ENCODE measurements around the gene CCDC190.
"Not testable (repeated sequence)": the region's sequence is repeated elsewhere in the genome, so short reads cannot be mapped to it uniquely, and the experiment has no call there.

The CCDC190 gene

DNA sequence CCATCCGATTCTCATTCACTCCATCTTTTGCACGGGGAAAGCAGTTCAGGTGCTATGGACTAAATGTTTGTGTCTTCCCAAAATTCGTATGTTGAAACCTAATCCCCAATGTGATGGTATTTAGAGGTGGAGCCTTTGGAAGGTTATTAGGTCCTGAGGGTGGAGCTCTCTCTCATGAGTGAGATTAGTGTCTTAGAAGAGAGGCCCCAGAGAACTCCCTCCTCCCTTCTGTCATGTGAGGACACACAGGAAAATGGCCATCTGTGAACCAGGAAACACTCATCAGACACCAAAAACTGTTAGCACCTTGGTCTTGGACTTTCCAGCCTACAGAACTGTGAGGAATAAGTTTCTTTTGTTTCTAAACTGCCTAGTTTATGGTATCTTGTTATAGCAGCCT lies 15.8 kb upstream of the CCDC190 start:
- no peak for DNase-seq

DNA sequence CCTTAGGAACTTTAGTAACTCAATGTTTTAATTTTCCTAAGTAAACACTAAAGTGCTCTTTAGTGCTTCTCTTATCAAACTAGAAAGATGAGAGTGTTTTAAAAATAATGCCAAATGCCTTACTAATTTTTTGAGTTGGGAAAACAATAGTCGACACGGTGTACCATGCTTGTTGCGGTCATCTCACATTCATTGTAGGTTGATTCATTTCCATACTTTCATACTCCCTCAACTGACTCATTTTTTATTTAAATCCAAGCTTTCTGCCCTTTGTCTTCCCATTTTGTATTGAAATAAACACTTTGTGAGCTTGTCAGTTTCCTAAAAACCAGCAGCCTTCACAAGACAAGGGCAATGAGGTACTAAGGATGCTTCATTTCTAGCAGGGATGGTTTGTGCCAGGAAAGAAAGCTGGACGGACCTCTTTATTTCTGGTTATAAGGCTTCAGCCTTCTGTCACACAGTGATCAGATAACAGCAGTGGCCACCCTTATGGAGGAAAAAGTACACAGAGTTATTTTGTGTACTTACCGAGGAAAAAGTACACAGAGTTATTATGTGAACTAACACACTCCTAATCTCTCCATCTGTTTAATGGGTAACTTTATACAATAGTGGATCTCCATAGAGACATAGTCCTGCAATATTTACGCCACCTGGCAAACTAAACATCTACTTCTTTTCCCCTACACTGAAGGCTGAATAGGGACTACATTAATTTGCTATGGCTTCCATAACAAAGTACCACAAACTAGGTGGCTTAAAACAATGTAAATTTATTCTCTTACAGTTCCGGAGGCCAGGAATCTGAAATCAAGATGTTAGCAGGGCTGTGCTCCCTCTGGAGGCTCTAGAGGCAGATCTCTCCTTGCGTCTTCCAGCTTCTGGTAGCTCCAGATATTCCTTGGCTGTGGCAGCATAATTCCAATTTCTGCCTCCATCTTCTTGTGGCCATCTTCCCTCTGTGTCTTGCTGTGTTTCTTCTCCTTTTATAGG lies 13.0 kb upstream of the CCDC190 start:
- no peak for DNase-seq

DNA sequence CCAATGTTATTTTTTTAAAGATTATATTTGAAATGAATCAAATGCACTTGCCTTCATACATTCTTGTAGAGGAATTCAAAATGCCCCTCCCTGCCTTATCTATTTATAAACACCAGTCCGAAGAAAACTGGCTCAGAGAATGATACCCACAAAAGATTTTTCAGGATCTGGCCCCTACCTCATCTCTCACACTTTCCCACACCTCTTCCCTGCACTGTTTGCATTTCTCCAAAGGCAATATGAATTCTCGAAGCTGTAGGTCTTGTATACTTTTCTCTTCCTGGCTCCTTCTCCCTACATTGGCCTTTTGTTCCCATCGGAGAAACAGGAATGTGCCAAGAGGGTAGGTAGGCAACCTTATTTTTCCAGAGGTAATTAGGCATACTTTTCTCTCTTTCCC lies 12.0 kb upstream of the CCDC190 start:
- DNase-seq: no peak

DNA sequence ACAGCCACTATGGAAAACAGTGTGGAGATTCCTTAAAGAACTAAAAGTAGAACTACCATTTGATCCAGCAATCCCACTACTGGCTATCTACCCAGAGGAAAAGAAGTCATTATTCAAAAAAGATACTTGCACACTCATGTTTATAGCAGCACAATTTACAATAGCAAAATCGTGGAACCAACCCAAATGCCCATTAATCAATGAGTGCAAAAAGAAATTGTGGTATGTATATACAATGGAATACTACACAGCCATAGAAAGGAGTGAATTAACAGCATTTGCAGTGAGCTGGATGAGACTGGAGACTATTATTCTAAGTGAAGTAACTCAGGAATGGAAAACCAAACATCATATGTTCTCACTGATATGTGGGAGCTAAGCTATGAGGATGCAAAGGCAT lies 10.4 kb upstream of the CCDC190 start:
- DNase-seq: not testable (repeated sequence)

DNA sequence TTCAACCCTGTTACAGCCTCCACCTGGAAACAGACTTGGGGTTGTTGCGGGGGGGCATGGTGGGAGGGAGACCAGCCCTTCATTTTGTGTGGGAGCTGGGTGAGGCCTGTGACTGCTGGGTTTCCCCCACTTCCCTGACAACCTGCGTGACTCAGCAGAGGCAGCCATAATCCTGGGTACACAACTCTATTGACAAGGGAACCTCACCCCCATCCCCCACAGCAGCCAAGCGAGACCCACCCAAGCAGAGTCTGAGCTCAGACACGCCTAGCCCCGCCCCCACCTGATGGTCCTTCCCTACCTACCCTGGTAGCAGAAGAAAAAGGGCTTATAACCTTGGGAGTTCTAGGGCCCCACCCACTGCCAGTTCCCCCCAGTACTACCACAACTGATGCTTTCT lies 8.0 kb upstream of the CCDC190 start:
- no peak for DNase-seq

DNA sequence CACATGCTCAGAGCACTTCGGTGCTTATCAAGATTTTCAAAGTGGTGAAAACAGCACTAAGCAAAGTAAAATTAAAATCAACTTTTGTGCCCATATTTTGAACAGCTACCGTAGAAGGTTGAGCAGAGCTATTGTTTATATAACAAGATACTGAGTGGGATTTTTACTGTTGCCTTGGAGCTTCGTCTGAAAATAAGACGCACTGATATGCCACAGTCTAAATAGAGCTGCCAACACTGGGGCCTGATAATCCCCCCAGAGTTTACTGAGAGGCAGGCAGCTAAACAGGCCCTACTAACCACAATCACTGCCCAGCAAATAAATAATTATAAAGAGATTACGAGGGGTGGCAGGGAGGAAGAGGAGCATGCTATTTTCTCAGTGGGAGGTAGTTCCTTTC lies 650 bp upstream of the CCDC190 start:
- no peak for DNase-seq

DNA sequence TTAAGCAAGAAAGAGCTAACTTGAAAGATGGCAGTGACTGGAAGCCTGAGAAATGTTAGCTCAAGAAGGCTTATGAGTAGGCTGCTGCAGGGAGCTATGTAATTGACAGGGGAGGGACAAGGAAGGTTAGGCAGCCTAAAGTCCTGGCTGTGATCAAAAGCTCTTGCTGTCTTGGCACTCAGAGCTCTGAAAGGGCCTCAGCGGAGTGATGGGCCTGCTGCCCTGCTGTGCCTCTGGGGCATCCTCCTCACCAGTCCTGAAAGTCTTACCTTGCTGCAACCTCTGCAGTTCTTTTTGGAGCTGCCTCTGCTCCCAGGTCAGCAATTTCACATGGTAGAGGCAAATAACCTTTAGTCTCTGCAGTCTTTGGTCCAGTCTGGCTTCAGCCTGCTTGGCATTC lies 1.8 kb downstream of the CCDC190 start:
- no peak for DNase-seq

DNA sequence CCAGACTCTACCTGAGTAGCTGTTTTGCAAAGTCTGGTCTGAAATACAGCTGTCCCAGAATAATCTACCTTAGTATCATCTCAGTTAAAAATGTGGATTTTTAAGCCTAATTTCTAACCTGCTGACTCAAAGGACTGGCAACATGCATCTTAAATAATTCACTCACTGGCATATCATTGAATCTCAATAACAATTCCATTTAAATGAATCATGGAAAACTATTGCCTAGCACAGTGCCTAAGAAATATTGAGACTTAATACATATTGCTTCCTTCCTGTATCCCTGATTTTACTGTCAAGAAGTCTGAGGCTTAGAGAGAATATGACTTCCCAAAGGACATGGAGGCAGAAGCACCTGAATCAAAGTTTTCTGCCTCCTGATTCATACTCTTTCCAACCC lies 3.1 kb downstream of the CCDC190 start:
- no peak for DNase-seq

DNA sequence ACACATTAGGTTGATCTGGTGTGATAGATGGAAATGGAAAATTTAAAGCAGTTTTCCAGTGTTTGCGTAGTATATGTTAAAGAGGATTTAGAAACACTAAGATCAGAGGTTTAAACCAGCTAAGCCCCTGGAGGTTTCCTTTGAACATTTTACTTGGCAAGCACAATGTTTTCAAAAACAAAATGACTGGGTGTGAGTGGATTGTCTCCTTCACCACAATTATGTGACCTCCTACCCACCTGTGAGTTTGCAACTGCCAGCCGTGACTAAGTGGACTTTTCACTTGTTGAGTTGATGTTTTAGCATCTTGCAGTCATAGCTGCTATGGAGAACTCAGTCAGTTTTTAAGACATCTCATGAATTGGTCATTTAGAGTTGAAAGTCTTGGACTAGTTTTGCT lies 4.7 kb downstream of the CCDC190 start:
- DNase-seq: no peak

DNA sequence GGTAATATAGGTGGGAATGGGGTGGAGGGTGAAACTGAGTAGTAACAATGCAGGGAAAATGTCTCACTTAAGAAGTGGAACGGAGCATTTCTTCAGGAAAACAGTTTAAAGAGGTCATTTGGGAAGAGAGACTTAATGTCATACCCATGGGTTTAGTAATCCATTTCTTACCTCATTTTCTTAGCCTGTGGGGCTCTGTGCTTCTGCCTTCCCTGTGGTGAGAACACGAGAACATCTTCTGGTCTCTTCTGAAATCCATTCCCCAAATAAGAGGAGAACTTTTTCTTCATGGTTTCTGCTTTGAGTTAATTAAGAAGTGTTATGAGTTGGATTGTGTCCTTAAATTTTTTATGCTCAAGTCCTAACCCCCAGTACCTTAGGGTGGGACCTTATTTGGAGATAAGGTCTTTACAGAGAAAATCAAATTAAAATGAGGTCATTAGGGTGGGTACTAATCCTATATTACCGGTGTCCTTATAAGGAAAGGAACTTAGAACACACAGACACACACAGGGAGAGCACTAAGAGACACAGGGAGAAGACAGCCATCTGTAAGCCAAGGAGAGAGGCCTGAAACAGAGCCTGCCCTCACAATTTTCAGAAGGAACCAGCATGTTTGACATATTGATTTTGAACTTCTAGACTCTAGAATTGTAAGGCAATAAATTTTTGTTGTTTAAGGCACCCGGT lies 5.4 kb downstream of the CCDC190 start:
- DNase-seq: no peak

DNA sequence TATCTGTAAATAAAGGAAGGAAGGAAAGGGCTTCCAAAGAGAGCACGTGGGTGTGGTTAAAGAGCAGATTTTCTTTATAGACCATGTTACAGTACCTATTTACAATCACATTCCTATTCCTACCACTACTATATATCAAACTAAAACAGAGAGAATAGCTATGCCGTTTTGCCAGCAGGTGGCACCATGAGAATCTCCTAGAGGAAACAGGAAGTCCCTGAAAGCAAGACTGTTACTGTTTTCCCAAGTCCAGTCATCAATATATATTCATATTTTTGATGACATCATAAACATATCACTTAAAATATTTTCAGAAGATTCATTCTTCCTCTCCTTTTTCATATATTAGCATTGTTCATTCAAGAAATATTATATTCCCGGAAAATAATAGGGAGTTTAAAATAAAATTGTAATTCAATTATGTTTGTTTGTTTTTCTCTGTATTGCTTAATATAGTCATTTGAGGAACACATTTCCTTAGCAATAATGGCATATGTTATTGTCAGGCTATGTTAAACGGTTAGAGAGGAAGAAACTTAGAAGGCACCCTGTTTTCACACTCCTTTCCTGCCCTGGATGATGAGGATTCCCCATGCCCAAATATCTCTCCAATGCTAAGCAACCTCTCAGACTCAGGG lies 6.6 kb downstream of the CCDC190 start:
- DNase-seq: peak; percentile 54 to 58

DNA sequence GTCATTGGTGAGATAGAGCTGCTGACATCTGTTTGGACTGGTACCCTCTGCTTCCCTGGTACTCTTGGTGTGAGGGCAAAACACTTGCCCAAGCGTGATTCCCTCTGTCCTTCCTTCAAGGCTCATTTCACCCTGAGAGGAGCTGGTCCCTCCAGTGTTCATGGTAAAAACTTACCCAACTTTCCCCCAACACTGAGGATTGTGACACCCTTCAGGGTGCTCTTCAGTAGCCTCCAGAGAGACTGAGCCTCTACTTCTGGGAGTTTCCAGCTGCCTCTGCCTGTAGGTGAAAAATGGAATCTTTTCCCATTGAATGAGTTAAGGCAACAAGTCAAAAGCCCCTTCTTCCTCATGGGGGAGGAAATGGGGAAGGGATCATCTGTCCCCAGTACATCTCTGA lies 9.6 kb downstream of the CCDC190 start:
- no peak for DNase-seq

DNA sequence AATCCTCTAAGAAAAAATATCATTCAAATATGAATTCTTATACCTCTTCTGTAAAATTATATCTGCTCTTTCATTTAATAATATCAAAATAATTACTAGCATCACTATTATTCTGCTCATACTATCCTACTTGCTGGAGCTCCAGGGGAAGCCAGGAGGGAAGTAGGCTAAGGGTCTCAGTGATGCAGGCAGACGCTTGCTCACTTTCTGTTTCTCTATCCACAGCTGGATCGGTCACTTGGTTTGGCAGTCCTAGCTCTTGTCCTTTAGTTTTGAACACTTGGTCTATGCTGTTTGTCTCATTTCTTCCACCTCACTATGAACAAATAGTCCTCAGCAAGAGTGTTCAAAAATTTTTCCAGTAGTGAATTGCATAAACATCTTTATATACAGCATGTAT lies 11.3 kb downstream of the CCDC190 start:
- DNase-seq: no peak

DNA sequence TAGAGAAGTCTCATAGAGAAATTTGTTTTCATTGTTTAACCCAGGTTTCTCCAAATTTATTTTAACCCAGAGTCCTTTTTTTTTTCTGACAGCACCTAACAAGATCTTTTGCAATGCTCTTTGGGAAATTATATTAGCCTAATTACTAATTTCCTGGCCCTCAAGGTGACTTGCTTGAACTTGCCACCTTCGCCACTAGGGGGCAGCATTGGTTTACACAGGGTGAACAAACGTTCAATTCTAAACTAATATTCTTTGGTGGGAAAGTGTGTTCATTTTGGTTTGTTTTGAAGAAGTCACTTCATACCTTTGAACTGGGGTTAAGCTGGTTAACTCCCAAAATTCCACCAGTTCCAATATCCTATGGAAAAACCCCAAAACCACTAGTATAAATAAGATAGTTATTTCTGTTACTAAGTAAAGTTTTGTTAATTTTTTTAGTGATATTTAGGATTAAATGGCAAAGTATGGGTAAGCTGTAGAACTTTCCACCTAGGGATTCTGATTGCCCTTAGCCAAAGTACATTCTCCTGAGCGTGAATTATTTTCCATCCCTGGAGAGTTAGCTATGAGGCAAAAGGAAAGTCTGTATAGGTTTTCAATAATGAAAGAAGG lies 13.0 kb downstream of the CCDC190 start:
- peak; percentile 88 to 89 for DNase-seq

DNA sequence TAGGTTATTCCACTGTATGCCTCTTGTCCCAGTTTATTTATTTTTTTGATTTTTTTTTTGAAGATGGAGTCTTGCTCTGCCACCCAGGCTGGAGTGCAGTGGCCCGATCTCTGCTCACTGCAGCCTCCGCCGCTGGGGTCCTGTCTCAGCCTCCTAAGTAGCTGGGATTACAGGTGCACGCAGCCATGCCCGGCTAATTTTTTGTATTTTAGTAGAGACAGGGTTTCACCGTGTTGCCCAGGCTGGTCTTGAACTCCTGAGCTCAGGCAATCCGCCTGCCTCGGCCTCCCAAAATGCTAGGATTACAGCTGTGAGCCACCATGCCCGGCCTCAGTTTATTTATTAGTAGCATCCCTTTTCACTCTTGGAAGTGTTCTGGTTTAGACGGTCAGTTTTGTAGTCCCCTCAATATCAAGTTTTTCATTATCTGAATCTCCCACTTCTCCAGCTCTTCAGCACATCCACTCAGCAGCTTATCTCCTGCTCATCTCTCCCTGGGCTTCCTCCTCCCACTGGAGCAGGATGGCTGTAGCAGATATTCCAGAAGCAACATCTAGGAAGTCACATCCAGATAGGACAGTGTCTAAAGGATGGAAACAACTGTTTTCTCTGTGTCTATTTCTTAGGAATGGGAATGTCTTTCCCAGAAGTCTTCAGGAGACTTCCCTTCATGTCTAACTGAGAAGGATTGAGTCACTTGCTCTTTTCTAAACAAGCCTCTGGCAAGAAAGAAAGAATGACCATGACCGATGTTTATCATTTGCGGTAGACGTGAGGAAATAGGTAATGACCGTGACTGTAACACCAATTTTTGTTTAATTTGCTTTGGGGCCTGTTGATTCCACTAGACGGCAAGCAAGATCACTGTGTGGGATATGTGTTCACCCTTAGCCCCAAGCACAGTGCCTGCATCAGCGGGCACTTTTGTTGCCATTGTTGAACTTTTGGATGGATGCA lies 14.4 kb downstream of the CCDC190 start:
- DNase-seq: no peak

DNA sequence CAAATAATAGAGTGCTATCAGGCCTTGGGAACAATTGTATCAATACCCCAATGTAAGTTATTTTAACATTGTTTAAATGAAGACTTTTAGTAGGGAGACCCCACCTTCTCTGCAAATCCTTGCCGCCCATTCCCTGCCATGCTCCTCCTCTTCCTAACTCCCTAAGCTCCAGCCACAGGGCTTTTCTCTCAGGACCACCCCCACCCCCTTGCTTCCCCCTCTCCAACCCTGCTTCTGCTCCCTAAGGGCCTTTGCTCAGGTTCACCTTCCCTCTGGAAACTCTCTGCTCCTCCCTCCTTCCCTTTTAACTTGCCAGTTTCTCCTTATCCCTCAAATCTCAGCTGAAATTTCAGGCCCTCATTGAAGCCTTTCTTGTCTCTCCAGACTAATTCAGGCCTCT lies 16.8 kb downstream of the CCDC190 start:
- DNase-seq: no peak

DNA sequence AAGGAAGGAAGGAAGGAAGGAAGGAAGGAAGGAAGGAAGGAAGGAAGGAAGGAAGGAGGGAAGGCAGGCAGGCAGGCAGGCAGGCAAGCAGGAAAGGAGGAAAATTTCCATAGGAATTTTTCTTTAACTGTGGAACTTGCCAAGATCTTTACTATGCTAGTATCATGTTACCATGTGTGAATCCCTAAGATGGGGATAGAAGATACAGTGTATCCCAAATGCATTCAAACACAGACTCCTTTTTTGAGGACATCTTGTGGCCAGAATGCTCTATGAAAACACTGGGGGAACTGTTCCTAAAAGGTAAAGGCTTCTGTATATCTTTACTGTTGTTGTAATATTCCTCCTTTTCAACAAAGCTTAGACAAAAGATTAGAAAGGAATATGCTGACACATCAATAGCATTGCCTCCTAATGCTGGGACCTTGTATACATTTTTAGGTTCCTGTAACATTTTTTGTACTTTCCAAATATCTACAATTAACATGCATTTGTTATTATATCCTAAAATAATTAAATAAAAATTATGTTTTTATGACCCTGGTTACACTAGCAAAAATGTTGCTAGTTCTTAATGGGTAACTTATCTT lies 20.6 kb downstream of the CCDC190 start:
- no peak for DNase-seq

DNA sequence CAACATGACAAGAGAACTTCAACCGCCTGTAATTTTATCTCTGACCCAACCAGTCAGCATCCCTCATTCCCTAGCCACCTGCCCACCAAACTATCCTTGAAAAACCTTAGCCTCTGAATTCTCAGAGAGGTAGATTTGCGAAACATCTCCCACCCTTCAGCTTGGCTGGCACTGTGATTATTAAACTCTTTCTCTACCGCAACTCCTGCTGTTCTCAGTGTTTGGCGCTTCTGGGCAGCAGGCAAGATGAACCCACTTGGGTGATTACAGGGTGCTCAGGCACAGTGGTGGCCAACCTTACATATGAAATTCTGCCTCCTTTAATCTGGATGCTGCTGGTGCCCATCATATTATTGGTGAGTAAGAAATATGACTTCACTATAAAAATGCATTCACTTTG lies 22.1 kb downstream of the CCDC190 start:
- no peak for DNase-seq

DNA sequence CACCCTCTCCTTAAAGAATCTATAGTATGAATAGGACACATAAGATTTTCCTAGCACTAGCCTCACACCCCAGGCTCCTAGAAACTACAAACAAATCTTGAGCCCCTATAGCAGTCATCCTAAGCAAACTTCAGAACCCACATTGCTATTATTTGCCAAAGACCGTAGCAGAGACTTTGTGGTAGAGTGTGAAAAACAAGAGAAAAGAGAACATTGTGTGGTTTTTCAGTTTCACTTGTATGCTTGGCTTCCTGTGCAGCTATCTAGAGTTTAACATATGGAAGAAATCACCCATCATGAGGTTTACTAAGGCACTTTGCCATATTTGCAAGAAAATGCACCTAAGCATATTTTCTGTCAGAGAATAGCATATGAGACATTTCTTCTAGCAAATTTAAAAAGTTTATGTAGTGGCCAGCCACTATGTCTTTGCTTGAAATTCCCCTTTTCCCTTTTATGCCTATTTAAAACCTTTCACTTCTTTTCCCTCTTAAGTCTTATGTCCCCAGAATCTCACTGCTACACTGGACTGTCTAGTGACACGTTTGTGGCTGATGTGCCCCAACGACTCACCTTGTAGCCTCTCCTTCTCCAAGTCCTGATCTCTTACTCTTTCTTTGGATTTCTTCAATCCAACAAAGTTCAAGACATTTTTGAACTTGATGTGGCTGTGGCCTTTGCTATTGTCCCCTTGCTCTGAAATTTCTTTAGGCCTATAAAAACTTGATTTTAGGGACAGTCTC lies 25.6 kb downstream of the CCDC190 start:
- DNase-seq: no peak

DNA sequence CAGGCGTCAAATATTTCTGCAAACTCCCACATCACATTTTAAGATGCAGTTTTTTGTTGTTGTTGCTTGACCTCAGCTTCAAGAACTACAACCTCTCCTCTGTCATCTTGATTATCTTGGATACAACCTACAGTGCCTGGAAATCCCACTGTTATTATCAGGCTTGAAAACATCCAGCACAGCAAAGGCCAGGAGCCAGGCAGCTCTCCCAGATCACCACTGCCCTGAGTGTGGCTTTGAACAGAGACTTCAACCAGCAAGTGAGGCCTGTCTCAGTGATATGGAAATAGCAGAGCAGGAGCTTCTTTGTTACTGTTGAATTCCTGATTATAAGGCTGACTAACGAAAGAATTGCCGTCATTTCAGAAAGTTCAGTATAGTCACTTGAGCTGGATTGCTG lies 28.5 kb downstream of the CCDC190 start:
- no peak for DNase-seq

DNA sequence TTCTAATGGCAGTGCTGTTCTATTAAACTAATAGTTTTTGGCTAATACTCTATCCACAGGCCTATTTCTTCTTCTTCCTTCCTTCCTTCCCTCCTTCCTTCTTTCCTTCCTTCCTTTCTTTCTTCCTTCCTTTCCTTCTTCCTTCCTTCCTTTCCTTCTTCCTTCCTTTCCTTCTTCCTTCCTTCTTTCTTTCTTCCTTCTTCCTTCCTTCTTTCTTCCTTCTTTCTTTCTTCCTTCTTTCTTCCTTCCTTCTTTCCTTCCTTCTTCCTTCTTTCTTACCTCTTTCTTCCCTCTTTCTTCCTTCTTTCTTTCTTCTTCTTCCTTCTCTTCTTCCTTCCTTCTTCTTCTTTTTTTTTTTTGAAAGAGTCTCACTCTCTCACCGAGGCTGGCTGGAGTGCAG lies 31.7 kb downstream of the CCDC190 start:
- no peak for DNase-seq

All from stimulated activated CD4-positive, alpha-beta T cell treated with anti-CD3 and anti-CD28 coated beads, Interleukin-2, amount 100 ng/mL, for 24 hours (primary cell).